Suprapubic skin (tissue), 3 donors: ENCODE measurements around the gene HNRNPA1.

Experiments used
- POLR2AphosphoS5 ChIP-seq, 3 donors: sonication (generic); formaldehyde crosslinking; IDR thresholded peaks; one replicate each; pipeline ENCODE4 v1.6.1; 2017; ENCODE audit warnings: antibody characterized with exemption in 3 of 3
- TF ChIP-seq, protein P1 (sequence below), 2 donors: fragments of 200-600 bp in 1 of 2; fragments of 450-650 bp in 1 of 2; sonication (generic) in 1 of 2; IDR thresholded peaks; one replicate each; pipeline ENCODE4 v1.5.1; 2016 to 2019; ENCODE audit warnings: antibody characterized with exemption in 2 of 2, mild to moderate bottlenecking in 1 of 2, moderate library complexity in 1 of 2

DNA sequence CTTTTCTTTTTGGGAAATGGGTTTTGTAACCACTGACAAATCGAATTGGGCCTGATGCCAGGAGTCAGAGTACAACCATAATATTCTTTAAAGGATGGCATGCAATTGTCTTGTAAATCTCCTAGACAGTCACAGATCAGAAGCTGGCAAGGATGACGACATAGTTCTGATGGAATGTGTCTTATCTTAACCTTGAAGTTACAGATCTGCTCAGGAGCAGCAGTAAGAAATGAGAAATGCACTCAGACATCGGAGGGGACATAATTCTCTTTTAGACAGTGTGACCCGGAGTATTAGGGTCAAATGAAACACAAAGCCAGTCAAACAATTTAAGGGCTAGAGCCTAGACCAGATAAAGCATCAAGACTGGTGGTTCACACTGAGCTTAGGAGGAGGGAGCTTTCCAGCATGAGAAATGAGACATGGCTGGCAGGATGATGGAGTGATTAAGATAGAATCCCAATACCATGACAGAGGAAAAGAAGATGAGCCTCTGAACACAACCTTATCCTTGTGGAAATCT lies 18.1 kb upstream of the HNRNPA1 start:
- no peak for TF ChIP-seq POLR2AphosphoS5 (IDR thresholded peaks at IDR 0.05)
- TF ChIP-seq, protein P1, sequence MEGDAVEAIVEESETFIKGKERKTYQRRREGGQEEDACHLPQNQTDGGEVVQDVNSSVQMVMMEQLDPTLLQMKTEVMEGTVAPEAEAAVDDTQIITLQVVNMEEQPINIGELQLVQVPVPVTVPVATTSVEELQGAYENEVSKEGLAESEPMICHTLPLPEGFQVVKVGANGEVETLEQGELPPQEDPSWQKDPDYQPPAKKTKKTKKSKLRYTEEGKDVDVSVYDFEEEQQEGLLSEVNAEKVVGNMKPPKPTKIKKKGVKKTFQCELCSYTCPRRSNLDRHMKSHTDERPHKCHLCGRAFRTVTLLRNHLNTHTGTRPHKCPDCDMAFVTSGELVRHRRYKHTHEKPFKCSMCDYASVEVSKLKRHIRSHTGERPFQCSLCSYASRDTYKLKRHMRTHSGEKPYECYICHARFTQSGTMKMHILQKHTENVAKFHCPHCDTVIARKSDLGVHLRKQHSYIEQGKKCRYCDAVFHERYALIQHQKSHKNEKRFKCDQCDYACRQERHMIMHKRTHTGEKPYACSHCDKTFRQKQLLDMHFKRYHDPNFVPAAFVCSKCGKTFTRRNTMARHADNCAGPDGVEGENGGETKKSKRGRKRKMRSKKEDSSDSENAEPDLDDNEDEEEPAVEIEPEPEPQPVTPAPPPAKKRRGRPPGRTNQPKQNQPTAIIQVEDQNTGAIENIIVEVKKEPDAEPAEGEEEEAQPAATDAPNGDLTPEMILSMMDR (IDR thresholded peaks at IDR 0.05): no peak
